ENCODE results near the gene ELP2.

DNA sequence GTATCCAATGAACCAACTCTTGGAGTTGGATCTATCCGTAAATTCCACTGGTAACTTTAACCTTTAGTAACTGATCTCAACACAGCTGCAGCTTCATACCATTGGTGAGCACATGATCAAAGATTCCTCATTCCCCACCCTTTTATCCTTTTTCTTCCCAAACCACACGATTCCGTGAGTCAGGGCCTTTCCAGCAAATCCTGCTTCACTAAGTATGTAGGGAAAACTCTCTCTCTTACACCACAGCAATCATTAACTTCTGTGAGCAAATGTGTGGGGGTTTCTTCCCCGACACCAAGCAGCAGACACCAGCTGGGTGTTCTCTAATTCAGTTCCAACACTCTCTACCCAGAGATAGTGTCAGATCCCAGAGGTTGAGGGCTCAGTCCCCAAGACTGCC lies 23.5 kb downstream of the ELP2 start:
- TF ChIP-seq, protein P1, sequence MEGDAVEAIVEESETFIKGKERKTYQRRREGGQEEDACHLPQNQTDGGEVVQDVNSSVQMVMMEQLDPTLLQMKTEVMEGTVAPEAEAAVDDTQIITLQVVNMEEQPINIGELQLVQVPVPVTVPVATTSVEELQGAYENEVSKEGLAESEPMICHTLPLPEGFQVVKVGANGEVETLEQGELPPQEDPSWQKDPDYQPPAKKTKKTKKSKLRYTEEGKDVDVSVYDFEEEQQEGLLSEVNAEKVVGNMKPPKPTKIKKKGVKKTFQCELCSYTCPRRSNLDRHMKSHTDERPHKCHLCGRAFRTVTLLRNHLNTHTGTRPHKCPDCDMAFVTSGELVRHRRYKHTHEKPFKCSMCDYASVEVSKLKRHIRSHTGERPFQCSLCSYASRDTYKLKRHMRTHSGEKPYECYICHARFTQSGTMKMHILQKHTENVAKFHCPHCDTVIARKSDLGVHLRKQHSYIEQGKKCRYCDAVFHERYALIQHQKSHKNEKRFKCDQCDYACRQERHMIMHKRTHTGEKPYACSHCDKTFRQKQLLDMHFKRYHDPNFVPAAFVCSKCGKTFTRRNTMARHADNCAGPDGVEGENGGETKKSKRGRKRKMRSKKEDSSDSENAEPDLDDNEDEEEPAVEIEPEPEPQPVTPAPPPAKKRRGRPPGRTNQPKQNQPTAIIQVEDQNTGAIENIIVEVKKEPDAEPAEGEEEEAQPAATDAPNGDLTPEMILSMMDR (IDR thresholded peaks at IDR 0.05) = no peak
- TF ChIP-seq POLR2A (IDR thresholded peaks at IDR 0.05) = no peak

Data from adrenal gland (tissue), 5 donors.